Liver (tissue), 9 donors: ENCODE measurements around the gene FOXM1. TPM values are rescaled to one million over a fixed set of nuclear protein-coding genes. Genes with fewer than 3 reads are reported as not detected.

Source experiments
- DNase-seq: peaks from one replicate; pipeline ENCODE4 v3.0.0-alpha.2; 2017; ENCODE audit warnings: low spot score
- H3K27ac ChIP-seq, 2 donors: one replicate each; pipeline ENCODE4 v1.7.0; 2013; ENCODE audit warnings: inconsistent platforms in 2 of 2, low read length in 2 of 2, control low read depth in 1 of 2, low read depth in 1 of 2, mild to moderate bottlenecking in 1 of 2
- H3K27me3 ChIP-seq, 4 donors: one replicate each; pipeline versions ENCODE4 v1.6.1 to v1.7.0; 2013; ENCODE audit warnings: low read length in 3 of 4, inconsistent platforms in 1 of 4, mild to moderate bottlenecking in 1 of 4, moderate library complexity in 1 of 4; ENCODE audit not compliant: control insufficient read depth in 4 of 4, insufficient read depth in 4 of 4
- H3K36me3 ChIP-seq, 4 donors: one replicate each; pipeline versions ENCODE4 v1.6.1 to v1.7.0; 2013; ENCODE audit warnings: low read length in 3 of 4, mild to moderate bottlenecking in 3 of 4, low read depth in 1 of 4, moderate library complexity in 1 of 4; ENCODE audit not compliant: control insufficient read depth in 4 of 4, insufficient read depth in 3 of 4
- H3K4me1 ChIP-seq, 4 donors: one replicate each; pipeline versions ENCODE4 v1.6.1 to v1.7.0; 2013; ENCODE audit warnings: low read length in 3 of 4, mild to moderate bottlenecking in 3 of 4, moderate library complexity in 1 of 4; ENCODE audit not compliant: control insufficient read depth in 4 of 4, insufficient read depth in 4 of 4
- H3K4me3 ChIP-seq, 3 donors: one replicate each; pipeline versions ENCODE4 v1.6.1 to v1.7.0; 2013; ENCODE audit warnings: low read length in 3 of 3, control low read depth in 1 of 3, low read depth in 1 of 3, mild to moderate bottlenecking in 1 of 3
- H3K9ac ChIP-seq, 2 donors: one replicate each; pipeline ENCODE4 v1.7.0; 2013; ENCODE audit warnings: low read length in 2 of 2, mild to moderate bottlenecking in 2 of 2, moderate library complexity in 2 of 2, control low read depth in 1 of 2, low read depth in 1 of 2
- H3K9me3 ChIP-seq, 4 donors: one replicate each; pipeline versions ENCODE4 v1.6.1 to v1.7.0; 2013; ENCODE audit warnings: low read length in 3 of 4; ENCODE audit not compliant: control insufficient read depth in 4 of 4
- CTCF ChIP-seq: fragments of 150-350 bp; IDR thresholded peaks from 2 replicates; pipeline ENCODE4 v1.5.1; 2017; ENCODE audit warnings: improper control_type of control experiment, low read depth, low read length; ENCODE audit not compliant: missing input control
- EGR1 ChIP-seq, 2 donors: IDR thresholded peaks; 2 replicates each; pipeline ENCODE4 v1.6.1; 2016 to 2018; ENCODE audit warnings: antibody characterized with exemption in 2 of 2, low read depth in 2 of 2
- FOXA1 ChIP-seq: IDR thresholded peaks from 2 replicates; pipeline ENCODE4 v1.6.1; 2016; ENCODE audit warnings: antibody characterized with exemption
- FOXA2 ChIP-seq: IDR thresholded peaks from 2 replicates; pipeline ENCODE4 v1.6.1; 2016; ENCODE audit warnings: antibody characterized with exemption
- GABPA ChIP-seq, 2 donors: IDR thresholded peaks in 1 of 2; conservative IDR thresholded peaks in 1 of 2; 2 replicates each; pipeline ENCODE4 v1.6.1; 2016; ENCODE audit warnings: antibody characterized with exemption in 2 of 2, mild to moderate bottlenecking in 1 of 2, moderate library complexity in 1 of 2
- HNF4A ChIP-seq, 2 donors: conservative IDR thresholded peaks; 2 replicates each; pipeline ENCODE4 v1.6.1; 2016; ENCODE audit warnings: antibody characterized with exemption in 2 of 2, mild to moderate bottlenecking in 2 of 2
- JUND ChIP-seq, 2 donors: IDR thresholded peaks; 2 replicates each; pipeline ENCODE4 v1.6.1; 2016; ENCODE audit warnings: antibody characterized with exemption in 2 of 2
- MAX ChIP-seq: IDR thresholded peaks from 2 replicates; pipeline ENCODE4 v1.6.1; 2016; ENCODE audit warnings: antibody characterized with exemption
- NR2F2 ChIP-seq: IDR thresholded peaks from 2 replicates; pipeline ENCODE4 v1.6.1; 2016; ENCODE audit warnings: antibody characterized with exemption
- RAD21 ChIP-seq, 2 donors: IDR thresholded peaks; 2 replicates each; pipeline ENCODE4 v1.6.1; 2016; ENCODE audit warnings: antibody characterized with exemption in 2 of 2, mild to moderate bottlenecking in 2 of 2
- REST ChIP-seq: IDR thresholded peaks from 2 replicates; pipeline ENCODE4 v1.6.1; 2016; ENCODE audit warnings: antibody characterized with exemption, mild to moderate bottlenecking
- RXRA ChIP-seq, 2 donors: IDR thresholded peaks; 2 replicates each; pipeline ENCODE4 v1.6.1; 2017 to 2018; ENCODE audit warnings: antibody characterized with exemption in 2 of 2, mild to moderate bottlenecking in 1 of 2
- SP1 ChIP-seq: IDR thresholded peaks from 2 replicates; pipeline ENCODE4 v1.6.1; 2018; ENCODE audit warnings: antibody characterized with exemption, mild to moderate bottlenecking
- TAF1 ChIP-seq: conservative IDR thresholded peaks from 2 replicates; pipeline ENCODE4 v1.6.1; 2016; ENCODE audit warnings: antibody characterized with exemption, mild to moderate bottlenecking
- YY1 ChIP-seq: IDR thresholded peaks from 2 replicates; pipeline ENCODE4 v1.6.1; 2016; ENCODE audit warnings: antibody characterized with exemption, mild to moderate bottlenecking
- ZBTB33 ChIP-seq: IDR thresholded peaks from 2 replicates; pipeline ENCODE4 v1.6.1; 2016; ENCODE audit warnings: antibody characterized with exemption
- WGBS: extraction: QIAGEN DNeasy Blood & Tissue Kit; methylation state at CpG from one replicate; pipeline ENCODE4 v1.1.7; 2013; 5-methylcytosine and 5-hydroxymethylcytosine counted together
- polyA plus RNA-seq, 2 donors: library from polyadenylated mRNA; stranded (reverse) in 1 of 2; unstranded in 1 of 2; fragments of 200-250 nt in 1 of 2; fragments of >200 nt in 1 of 2; fragmentation: Nextera tagmentation in 1 of 2; extraction: Ambion mirVana in 1 of 2; gene quantifications; one replicate each; pipeline versions ENCODE4 v1.2.1 to v1.2.3, GENCODE V29; 2013 to 2015
- total RNA-seq, 2 donors: library from RNA; depleted of rRNA; stranded (reverse); fragments of >200 nt; gene quantifications; one replicate each; pipeline ENCODE4 v1.2.3, GENCODE V29; 2014
- donor health status: healthy.
- donor health status: healthy.
- donor health status: healthy.
- donor health status: healthy.
- donor health status: healthy.

FOXM1 gene
- total and polyA plus RNA-seq, 4 donors, result 0.81 to 10.3 (median 4.6) TPM; not detected in 1

- no peak for TF ChIP-seq CTCF
- TF ChIP-seq RXRA (IDR thresholded peaks at IDR 0.05), result no peak
- no peak for TF ChIP-seq ZBTB33
- TF ChIP-seq SP1, result no peak
- no peak for TF ChIP-seq FOXA1
- TF ChIP-seq MAX, result no peak
- TF ChIP-seq NR2F2, result no peak
- TF ChIP-seq TAF1, result no peak
- no peak for TF ChIP-seq FOXA2
These were observed 47.0 kb upstream of the FOXM1 start (continued) for GRCh38 chr12:2924019-2924418.

GRCh38 chr12:2923057-2923456 lies 46.1 kb upstream of the FOXM1 start:
- no peaks in the 10 kb centered on the region for H3K27me3 ChIP-seq
- no peak overlapping the region for H3K9ac ChIP-seq
- no peak for DNase-seq
- TF ChIP-seq EGR1 (IDR thresholded peaks at IDR 0.05; ENCODE audit: low read depth in 2 of 2) (no peak), REST (no peak), MAX (no peak), HNF4A (conservative IDR thresholded peaks at IDR 0.05) (no peak), FOXA2 (no peak), NR2F2 (no peak), RAD21 (IDR thresholded peaks at IDR 0.05) (no peak), YY1 (no peak), RXRA (IDR thresholded peaks at IDR 0.05) (no peak), CTCF (no peak), FOXA1 (no peak), GABPA (IDR thresholded peaks at IDR 0.05 in 1 of 2, conservative IDR thresholded peaks at IDR 0.05 in 1 of 2) (no peak), JUND (IDR thresholded peaks at IDR 0.05) (no peak), SP1 (no peak)
- WGBS, result over 99% methylated on average over 9 of the region's 9 CpGs
- H3K27ac ChIP-seq, result no peak overlapping the region
- H3K9me3 ChIP-seq, result no peaks in the 10 kb centered on the region
- peaks cover 0 to 13% (median 4%) of the 10 kb centered on the region in 4 donors for H3K36me3 ChIP-seq
- H3K4me1 ChIP-seq, result peaks cover 0 to 5% (median 2%) of the 10 kb centered on the region in 4 donors
- H3K4me3 ChIP-seq, result no peak overlapping the region
